RWPE2 (cell line): ENCODE measurements around the gene PABPC4L.

ENCODE experiments used
- ATAC-seq: fragments of 200-7000 bp; cut with Tn5 transposase; 3 replicates; pipeline ENCODE4 v1.9.1; 2021; ENCODE audit warnings: low read depth
- DNase-seq: peaks from one replicate; pipeline ENCODE4 v3.0.0-alpha.2; 2020; ENCODE audit warnings: low spot score
- H3K27ac ChIP-seq: fragments of 450-650 bp; 2 replicates; pipeline ENCODE4 v1.5.1; 2017; ENCODE audit warnings: mild to moderate bottlenecking; ENCODE audit not compliant: poor library complexity, severe bottlenecking
- H3K27me3 ChIP-seq: fragments of 250-450 bp; sonication (Bioruptor Pico); 2 replicates; pipeline ENCODE4 v1.5.1; 2021; ENCODE audit warnings: mild to moderate bottlenecking, moderate library complexity; ENCODE audit not compliant: insufficient read depth, poor library complexity, severe bottlenecking
- H3K36me3 ChIP-seq: fragments of 250-450 bp; sonication (Bioruptor Pico); 2 replicates; pipeline ENCODE4 v1.5.1; 2020; ENCODE audit warnings: low read depth, mild to moderate bottlenecking, moderate library complexity
- H3K4me1 ChIP-seq: fragments of 250-450 bp; sonication (Bioruptor Pico); 2 replicates; pipeline ENCODE4 v1.5.1; 2021; ENCODE audit warnings: mild to moderate bottlenecking, moderate library complexity; ENCODE audit not compliant: insufficient read depth, poor library complexity, severe bottlenecking
- H3K4me3 ChIP-seq: fragments of 250-450 bp; sonication (Bioruptor Pico); 2 replicates; pipeline ENCODE4 v1.5.1; 2021; ENCODE audit warnings: mild to moderate bottlenecking, moderate library complexity; ENCODE audit not compliant: severe bottlenecking
- H3K9me3 ChIP-seq: fragments of 250-450 bp; sonication (Bioruptor Pico); 2 replicates; pipeline ENCODE4 v1.5.1; 2021; ENCODE audit warnings: mild to moderate bottlenecking, moderate library complexity; ENCODE audit not compliant: severe bottlenecking
- CTCF ChIP-seq: fragments of 450-650 bp; IDR thresholded peaks from one replicate; pipeline ENCODE4 v1.5.1; 2017; ENCODE audit warnings: mild to moderate bottlenecking, moderate library complexity; ENCODE audit not compliant: poor library complexity, severe bottlenecking

Gene PABPC4L

DNA sequence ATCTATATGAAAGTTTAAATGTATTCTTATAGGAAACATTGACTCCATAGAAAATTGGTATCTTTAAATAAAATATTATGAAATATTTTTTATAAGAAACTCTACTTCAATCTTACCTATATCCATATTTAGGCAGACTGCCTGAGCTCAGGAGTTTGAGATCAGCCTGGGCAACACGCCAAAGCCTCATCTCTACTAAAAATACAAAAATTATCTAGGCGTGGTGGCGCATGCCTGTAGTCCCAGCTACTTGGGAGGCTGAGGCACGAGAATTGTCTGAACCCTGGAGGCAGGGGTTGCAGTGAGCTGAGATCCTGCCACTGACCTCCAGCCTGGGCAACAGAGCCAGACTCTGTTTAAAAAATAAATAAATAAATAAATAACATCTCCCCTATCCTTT, 47.5 kb downstream of the PABPC4L start:
- ATAC-seq (no peak), DNase-seq (no peak)
- Histone ChIP-seq H3K4me1 (no peaks in the 10 kb centered on the region), H3K27me3 (no peaks in the 10 kb centered on the region), H3K9me3 (no peaks in the 10 kb centered on the region), H3K4me3 (no peak overlapping the region), H3K27ac (no peak overlapping the region), H3K36me3 (no peaks in the 10 kb centered on the region)
- no peak for TF ChIP-seq CTCF

GRCh38 chr4:134147941-134148340, 53.6 kb downstream of the PABPC4L start:
- DNase-seq (no peak), ATAC-seq (no peak)
- no peak for TF ChIP-seq CTCF
- no peak overlapping the region for H3K4me3 ChIP-seq
- H3K27me3 ChIP-seq, result no peaks in the 10 kb centered on the region
- no peak overlapping the region for H3K27ac ChIP-seq
- H3K36me3 ChIP-seq, result no peaks in the 10 kb centered on the region
- no peaks in the 10 kb centered on the region for H3K4me1 ChIP-seq
- no peaks in the 10 kb centered on the region for H3K9me3 ChIP-seq
